Type B pancreatic cell (in vitro differentiated cells): ENCODE measurements around the gene ANKRD11. TPM values are rescaled to one million over a fixed set of nuclear protein-coding genes. Genes with fewer than 3 reads are reported as not detected.
A peak's percentile ranks its signal among the peaks of the same experiment; 100 is the strongest.
"Not testable (repeated sequence)": the region's sequence is repeated elsewhere in the genome, so short reads cannot be mapped to it uniquely, and the experiment has no call there.

Experiments used
- DNase-seq: peaks from one replicate; pipeline ENCODE4 v3.0.0; 2021; ENCODE audit warnings: mixed read lengths; ENCODE audit not compliant: unreplicated experiment; ENCODE audit errors: extremely low spot score
- H3K27ac Mint-ChIP-seq: 2 replicates; pipeline ENCODE4 v1.8.0; 2021; ENCODE audit warnings: mild to moderate bottlenecking, mixed read lengths
- H3K27me3 Mint-ChIP-seq: 2 replicates; pipeline ENCODE4 v1.8.0; 2021; ENCODE audit warnings: mixed read lengths
- H3K36me3 Mint-ChIP-seq: 2 replicates; pipeline ENCODE4 v1.8.0; 2021; ENCODE audit warnings: mixed read lengths
- H3K4me1 Mint-ChIP-seq: one replicate; pipeline ENCODE4 v1.8.0; 2021; ENCODE audit warnings: mixed read lengths; ENCODE audit not compliant: unreplicated experiment
- H3K4me3 Mint-ChIP-seq: 2 replicates; pipeline ENCODE4 v1.8.0; 2021; ENCODE audit warnings: mild to moderate bottlenecking, mixed read lengths
- H3K9me3 Mint-ChIP-seq: 2 replicates; pipeline ENCODE4 v1.8.0; 2021; ENCODE audit warnings: mixed read lengths
- total RNA-seq: library from RNA; stranded (reverse); gene quantifications from 2 replicates; pipeline ENCODE4 v1.2.1, GENCODE V29; 2021; ENCODE audit warnings: low replicate concordance
- TF ChIP-seq, protein P1 (sequence below): fragments of 200-600 bp; sonication (generic); conservative IDR thresholded peaks from 2 replicates; pipeline ENCODE4 v1.5.0; 2021; ENCODE audit warnings: antibody characterized with exemption, mild to moderate bottlenecking

ANKRD11 gene
- total RNA-seq, 1 donor from 2014 or later, result 153 TPM

DNA sequence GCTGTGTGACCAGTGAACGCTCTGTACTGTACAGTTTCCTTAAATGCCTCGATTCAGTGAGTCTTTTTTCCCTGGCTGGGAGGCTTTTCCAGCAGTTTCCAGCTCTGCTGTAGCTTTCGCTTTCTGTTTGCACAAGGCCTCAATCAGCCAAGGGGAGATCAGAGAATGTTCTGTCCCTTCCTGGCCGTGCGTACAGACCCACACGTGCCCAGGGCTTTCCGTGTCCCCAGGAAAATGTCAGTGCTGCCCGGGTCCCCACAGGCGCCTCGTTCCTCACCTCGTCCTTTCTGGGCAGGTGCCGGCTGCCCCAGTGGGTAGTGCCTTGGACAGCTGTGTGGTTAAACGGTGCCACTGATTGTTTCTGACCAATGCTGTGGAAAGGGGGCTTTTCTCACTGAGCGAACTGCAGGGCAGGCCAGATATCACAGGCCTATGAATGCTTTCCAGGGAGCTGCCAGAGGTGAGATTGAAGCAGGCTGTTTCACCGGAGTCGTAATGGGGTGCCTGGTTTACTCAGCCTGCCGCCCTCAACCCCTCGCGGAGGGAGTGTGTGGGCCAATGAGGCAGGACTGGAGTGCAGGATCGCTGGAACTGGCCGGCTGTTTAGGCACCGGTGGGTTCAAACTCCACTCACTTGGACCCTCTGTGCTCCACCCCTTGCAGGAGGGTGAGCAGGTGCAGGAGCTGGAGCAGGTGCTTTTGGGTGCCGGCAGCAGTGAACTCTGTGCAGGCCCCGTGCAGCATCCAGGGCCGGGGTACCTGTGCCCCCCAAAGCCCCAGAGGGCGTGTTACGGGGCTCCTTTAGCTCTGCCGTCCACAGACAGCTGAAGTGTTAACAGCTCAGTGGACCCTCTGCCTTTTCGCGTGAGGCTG lies 228.4 kb downstream of the ANKRD11 start:
- DNase-seq, result no peak
- Mint-ChIP-seq H3K27me3 (peaks cover 10% of the 10 kb centered on the region), H3K9me3 (no peaks in the 10 kb centered on the region), H3K4me3 (peak overlapping the region; percentile 40), H3K36me3 (peaks cover 4% of the 10 kb centered on the region), H3K4me1 (peaks cover 4% of the 10 kb centered on the region), H3K27ac (peak overlapping the region; percentile 61)
- TF ChIP-seq, protein P1, sequence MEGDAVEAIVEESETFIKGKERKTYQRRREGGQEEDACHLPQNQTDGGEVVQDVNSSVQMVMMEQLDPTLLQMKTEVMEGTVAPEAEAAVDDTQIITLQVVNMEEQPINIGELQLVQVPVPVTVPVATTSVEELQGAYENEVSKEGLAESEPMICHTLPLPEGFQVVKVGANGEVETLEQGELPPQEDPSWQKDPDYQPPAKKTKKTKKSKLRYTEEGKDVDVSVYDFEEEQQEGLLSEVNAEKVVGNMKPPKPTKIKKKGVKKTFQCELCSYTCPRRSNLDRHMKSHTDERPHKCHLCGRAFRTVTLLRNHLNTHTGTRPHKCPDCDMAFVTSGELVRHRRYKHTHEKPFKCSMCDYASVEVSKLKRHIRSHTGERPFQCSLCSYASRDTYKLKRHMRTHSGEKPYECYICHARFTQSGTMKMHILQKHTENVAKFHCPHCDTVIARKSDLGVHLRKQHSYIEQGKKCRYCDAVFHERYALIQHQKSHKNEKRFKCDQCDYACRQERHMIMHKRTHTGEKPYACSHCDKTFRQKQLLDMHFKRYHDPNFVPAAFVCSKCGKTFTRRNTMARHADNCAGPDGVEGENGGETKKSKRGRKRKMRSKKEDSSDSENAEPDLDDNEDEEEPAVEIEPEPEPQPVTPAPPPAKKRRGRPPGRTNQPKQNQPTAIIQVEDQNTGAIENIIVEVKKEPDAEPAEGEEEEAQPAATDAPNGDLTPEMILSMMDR, result no peak

DNA sequence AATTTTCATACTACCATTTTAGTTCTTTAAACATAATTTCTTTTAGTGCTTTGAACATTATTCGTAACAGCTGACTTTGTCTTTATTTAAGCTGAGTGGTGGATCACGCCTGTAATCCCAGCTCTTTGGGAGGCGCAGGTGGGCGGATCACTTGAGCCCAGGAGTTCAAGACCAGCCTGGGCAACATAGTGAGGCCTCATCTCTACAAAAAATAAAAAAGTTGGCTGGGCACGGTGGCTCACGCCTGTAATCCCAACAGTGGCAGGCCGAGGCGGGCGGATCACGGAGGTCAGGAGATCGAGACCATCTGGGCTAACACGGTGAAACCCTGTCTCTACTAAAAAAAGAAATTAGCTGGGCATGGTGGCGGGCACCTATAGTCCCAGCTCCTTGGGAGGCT lies 230.5 kb downstream of the ANKRD11 start:
- H3K4me1 Mint-ChIP-seq, result not testable (repeated sequence)

DNA sequence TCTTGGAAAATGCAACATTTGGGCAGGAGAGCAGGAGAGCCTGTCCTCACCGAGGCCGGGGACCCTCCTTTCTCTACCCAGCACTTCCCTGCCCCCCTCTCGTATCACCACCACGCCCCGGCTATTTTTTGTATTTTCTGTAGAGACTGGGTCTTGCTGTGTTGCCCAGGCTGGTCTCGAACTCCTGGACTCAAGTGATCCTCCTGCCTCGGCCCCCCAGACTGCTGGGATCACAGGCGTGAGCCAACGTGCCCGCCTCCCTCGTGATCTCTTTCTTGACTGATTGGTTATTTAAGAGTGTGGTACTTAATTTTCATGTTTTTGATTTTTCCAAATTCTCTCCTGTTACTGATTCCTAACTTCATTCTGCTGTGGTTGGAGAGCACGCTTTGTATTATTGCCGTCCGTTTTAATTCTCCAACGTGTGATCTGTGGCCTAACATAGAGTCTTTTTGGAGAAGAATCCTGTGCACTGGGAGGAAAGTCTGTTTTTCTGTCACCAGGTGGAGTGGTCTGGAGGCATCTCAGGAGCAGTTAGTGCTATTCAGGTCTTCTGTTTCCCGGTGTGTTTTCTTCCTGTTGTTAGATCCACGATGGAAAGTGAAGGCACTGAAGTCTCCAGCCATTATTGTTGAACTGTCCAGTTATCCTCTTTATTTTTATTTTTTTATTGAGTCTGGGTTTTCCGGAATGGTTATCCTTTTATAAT lies 232.4 kb downstream of the ANKRD11 start:
- H3K27me3 Mint-ChIP-seq, result peaks cover 13% of the 10 kb centered on the region
- peak overlapping the region; percentile 70 for H3K4me3 Mint-ChIP-seq
- no peak for DNase-seq
- no peaks in the 10 kb centered on the region for H3K9me3 Mint-ChIP-seq
- H3K4me1 Mint-ChIP-seq, result peaks cover 8% of the 10 kb centered on the region
- TF ChIP-seq, protein P1, result no peak
- H3K36me3 Mint-ChIP-seq, result peaks cover 4% of the 10 kb centered on the region
- H3K27ac Mint-ChIP-seq, result peak overlapping the region; percentile 66

More for the DNA sequence above, 230.5 kb downstream of the ANKRD11 start:
- DNase-seq, H3K4me3 Mint-ChIP-seq, H3K9me3 Mint-ChIP-seq, H3K36me3 Mint-ChIP-seq, H3K27ac Mint-ChIP-seq: not testable (repeated sequence)
- H3K27me3 Mint-ChIP-seq, result peaks cover 13% of the 10 kb centered on the region

DNA sequence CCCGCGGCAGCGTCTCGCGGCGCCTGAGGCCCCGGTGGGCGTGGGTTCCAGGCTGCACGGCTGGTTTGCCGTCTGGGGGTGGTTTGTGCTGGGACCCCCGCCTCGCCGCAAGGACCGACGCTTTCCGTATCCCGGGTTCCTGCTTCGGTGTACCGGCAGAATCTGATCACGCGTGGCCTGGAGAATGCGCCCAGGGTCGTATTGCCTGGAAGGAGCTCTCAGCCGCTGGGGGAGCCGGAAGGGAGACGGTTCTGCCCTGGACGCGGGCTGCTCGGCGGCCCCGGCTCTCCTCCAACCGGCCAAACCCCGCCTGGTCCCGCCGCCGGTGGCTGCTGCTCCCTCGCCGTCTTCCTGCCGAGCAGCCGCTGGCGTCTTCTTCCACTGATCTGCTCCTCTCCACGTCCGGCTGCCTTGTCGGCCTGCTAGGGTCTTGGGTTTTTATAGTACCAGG lies 233.1 kb downstream of the ANKRD11 start:
- TF ChIP-seq, protein P1, result no peak
- peaks cover 8% of the 10 kb centered on the region for H3K4me1 Mint-ChIP-seq
- no peak for DNase-seq
- peaks cover 4% of the 10 kb centered on the region for H3K36me3 Mint-ChIP-seq
- H3K4me3 Mint-ChIP-seq, result no peak overlapping the region
- peaks cover 13% of the 10 kb centered on the region for H3K27me3 Mint-ChIP-seq
- H3K9me3 Mint-ChIP-seq, result no peaks in the 10 kb centered on the region
- H3K27ac Mint-ChIP-seq, result peak overlapping the region; percentile 66

DNA sequence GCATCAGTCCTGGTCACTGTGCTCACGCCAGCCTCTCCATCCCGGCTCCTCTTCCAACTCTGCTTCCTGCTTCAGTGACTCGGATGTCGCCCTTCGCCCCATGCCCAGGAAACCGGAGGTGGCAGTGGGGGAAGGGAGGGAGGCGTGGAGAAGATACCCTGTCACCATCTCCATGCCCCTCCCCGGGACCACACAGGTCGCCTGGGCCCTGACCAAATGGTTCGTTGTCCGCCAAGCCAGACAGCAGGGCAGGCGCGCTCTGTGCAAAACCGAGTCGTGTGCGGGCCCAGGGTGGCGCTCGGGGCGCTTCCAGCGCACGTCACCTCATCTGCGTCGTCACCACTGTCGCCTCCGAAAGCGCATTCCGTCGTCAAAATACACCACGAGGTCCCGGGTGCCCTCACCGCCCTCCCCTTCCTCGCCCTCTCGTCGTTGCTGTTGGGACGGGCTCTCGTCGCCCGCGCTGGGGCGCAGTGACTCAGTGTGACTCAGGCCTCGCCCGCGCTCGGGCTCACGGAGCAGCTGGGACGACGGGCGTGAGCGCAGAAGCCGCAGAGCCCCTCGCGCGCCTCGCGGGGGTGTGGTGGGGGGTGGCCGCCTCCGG lies 233.6 kb downstream of the ANKRD11 start:
- peaks cover 8% of the 10 kb centered on the region for H3K4me1 Mint-ChIP-seq
- TF ChIP-seq, protein P1, result no peak
- H3K27ac Mint-ChIP-seq, result no peak overlapping the region
- no peaks in the 10 kb centered on the region for H3K9me3 Mint-ChIP-seq
- DNase-seq, result no peak
- H3K36me3 Mint-ChIP-seq, result peaks cover 4% of the 10 kb centered on the region
- H3K27me3 Mint-ChIP-seq, result peaks cover 13% of the 10 kb centered on the region
- no peak overlapping the region for H3K4me3 Mint-ChIP-seq
